ENCODE measurements around the gene DHX15.
A peak's percentile ranks its signal among the peaks of the same experiment; 100 is the strongest.

The DHX15 gene

DNA sequence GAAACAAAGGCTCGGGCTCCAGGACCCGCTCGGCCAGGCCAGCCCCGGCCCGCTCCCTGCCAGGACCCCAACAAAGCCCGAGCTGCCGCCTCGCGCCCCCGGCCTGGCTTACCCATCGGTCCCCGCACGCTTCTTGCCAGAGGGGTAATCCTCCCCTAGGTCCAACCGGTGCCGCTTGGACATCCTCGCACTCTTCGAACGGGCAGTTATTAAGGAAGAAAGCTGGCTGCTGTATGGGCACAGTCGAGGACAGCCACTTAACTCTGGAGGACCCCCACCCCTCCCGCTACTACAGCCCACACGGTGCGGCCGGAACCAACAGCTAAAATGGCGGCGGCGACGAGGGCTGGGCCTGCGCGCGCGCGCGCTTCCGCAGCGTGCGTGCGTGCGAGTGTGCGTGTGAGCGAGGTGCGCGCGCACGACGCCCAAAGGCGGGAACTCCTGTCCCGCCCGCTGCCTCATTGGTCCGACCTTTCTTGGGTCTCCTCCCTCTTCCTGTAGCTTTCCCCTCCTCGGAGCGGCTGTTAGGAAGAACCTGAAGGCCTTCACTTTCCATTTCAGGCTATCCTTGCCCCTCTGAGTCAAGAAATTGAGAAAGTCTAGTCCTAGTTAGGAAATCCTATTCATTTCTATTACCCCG lies at the start of gene DHX15:
Gene DHX15, minus strand, starts transcription at position 344 of the 640 bp plus-strand sequence. Its CDS starts 161 bp downstream, at position 183.
- H3K4me3 ChIP-seq (ENCODE audit: control insufficient read depth, low read depth, low read length): peak within 1 kb of the TSS; percentile 83
- TF ChIP-seq, protein P1, sequence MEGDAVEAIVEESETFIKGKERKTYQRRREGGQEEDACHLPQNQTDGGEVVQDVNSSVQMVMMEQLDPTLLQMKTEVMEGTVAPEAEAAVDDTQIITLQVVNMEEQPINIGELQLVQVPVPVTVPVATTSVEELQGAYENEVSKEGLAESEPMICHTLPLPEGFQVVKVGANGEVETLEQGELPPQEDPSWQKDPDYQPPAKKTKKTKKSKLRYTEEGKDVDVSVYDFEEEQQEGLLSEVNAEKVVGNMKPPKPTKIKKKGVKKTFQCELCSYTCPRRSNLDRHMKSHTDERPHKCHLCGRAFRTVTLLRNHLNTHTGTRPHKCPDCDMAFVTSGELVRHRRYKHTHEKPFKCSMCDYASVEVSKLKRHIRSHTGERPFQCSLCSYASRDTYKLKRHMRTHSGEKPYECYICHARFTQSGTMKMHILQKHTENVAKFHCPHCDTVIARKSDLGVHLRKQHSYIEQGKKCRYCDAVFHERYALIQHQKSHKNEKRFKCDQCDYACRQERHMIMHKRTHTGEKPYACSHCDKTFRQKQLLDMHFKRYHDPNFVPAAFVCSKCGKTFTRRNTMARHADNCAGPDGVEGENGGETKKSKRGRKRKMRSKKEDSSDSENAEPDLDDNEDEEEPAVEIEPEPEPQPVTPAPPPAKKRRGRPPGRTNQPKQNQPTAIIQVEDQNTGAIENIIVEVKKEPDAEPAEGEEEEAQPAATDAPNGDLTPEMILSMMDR (IDR thresholded peaks at IDR 0.05; ENCODE audit: control insufficient read depth, insufficient read depth, low read depth, low read length, missing control alignments): no peak
- DNase-seq (ENCODE audit: low read depth): peak; percentile 88

DNA sequence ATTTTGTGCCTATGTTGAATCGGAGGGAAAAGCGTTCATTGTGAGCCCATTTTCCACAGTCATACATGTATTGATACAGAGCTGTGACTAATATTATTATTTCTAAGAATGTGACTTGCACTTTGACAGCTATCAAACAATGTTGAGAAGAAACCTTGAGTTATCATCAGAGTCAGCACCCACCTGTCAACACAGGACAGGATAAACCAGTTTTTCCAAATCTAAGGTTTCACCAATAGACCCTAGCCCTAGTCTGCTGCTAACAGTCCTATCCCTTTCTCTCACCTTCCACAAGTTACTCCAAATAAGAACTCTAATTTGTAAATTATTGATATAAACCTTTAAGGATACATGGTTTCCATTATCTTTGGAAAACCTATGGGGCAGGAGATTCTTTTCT lies 47.7 kb upstream of the DHX15 start:
- no peak for DNase-seq (ENCODE audit: low read depth)
- TF ChIP-seq, protein P1 (IDR thresholded peaks at IDR 0.05; ENCODE audit: control insufficient read depth, insufficient read depth, low read depth, low read length, missing control alignments): no peak
- H3K4me3 ChIP-seq (ENCODE audit: control insufficient read depth, low read depth, low read length): no peak overlapping the region

DNA sequence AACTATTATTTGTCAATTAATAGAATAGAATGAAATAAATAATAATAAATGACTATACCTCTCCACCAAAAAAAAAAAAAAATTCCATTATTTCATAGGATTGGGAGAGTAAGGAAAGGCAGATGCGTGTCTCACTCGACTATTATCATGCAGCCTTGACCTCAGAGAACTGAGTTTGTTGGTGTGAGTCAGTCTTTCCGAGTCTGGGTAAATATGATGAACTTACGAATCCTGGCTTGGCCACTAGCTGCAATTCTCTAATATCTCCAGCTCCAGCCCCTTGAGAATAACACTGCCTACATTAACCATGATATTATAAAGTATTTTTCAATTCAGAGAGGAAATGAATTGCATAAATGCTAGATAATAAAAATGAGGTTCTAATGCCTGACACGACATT lies 46.6 kb upstream of the DHX15 start:
- no peak for DNase-seq (ENCODE audit: low read depth)
- no peak overlapping the region for H3K4me3 ChIP-seq (ENCODE audit: control insufficient read depth, low read depth, low read length)
- TF ChIP-seq, protein P1 (IDR thresholded peaks at IDR 0.05; ENCODE audit: control insufficient read depth, insufficient read depth, low read depth, low read length, missing control alignments): no peak

DNA sequence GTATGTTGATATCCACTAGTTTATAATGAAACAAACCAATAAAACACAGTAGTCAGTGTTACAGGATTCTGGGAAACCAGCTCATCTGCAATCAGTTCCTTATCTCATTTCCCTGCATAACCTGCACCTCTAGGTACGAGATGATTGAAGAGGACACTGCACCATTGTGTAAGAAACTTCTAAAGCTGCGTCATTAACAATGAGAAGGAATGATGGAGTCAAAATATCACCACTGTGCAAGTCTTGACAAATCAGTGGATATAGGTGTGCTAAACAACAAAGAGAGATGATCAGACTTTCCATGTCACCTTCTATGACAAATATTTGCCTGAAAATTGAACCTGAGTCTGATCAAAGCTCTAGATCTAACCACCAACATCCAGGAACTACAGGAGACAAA lies 40.7 kb upstream of the DHX15 start:
- no peak for DNase-seq (ENCODE audit: low read depth)
- no peak overlapping the region for H3K4me3 ChIP-seq (ENCODE audit: control insufficient read depth, low read depth, low read length)
- TF ChIP-seq, protein P1 (IDR thresholded peaks at IDR 0.05; ENCODE audit: control insufficient read depth, insufficient read depth, low read depth, low read length, missing control alignments): no peak

DNA sequence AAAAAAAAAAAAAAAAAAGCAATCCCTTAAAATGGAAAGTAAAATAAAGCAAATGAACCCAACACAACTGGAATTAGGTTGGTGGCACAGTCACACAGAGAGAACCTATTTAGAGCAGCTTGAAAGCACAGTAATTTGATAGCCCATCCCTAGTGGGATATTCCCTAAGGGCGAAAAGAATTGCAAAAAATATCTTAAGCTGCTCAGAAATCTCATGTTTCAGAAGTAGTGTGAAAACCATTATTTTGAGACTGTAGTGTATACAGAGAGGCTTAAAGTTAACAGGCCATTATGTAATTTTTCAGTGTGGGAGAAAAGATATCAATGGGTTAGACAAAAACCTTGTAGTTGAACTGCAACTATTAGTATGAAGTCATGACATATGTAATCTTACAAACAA lies 40.0 kb upstream of the DHX15 start:
- no peak for DNase-seq (ENCODE audit: low read depth)
- TF ChIP-seq, protein P1 (IDR thresholded peaks at IDR 0.05; ENCODE audit: control insufficient read depth, insufficient read depth, low read depth, low read length, missing control alignments): no peak
- H3K4me3 ChIP-seq (ENCODE audit: control insufficient read depth, low read depth, low read length): no peak overlapping the region

DNA sequence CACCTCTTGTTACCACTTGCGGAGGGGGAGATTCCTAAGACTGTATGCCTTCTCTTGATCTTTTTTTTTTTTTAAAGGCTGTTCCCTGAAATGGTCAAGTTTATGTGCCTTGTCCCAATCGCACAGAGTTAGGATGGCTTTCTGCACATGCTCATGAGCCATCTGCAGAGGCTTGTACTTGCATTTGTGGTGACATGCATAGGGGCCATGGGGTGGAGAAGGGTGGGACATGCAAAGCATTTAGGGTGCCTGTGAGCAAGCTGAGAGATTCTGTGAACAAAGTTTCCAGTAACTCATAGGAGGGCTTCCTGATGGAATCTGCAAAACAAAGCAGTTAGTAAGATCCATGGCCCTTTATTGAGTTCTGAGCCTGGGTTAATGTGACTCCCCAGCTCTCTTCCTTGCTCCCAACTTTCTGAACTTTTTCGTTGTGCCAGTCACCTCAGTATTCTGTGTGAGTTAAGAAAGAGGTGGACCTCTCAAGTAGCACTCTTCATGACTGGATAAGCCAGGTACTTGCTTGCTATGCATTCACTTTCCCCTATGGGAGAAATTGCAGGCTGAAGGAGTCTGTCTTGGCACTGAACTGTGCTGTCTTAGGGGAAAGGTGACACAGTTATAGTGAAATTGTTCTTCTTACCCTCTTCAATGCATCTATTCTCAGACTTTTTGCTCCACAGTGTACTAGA lies 37.9 kb upstream of the DHX15 start:
- no peak overlapping the region for H3K4me3 ChIP-seq (ENCODE audit: control insufficient read depth, low read depth, low read length)
- no peak for DNase-seq (ENCODE audit: low read depth)
- TF ChIP-seq, protein P1 (IDR thresholded peaks at IDR 0.05; ENCODE audit: control insufficient read depth, insufficient read depth, low read depth, low read length, missing control alignments): no peak

Data from AG09309 (cell line).